Neural progenitor cell (in vitro differentiated cells): ENCODE results near the gene LIMS2. TPM values are rescaled to one million over a fixed set of nuclear protein-coding genes. Genes with fewer than 3 reads are reported as not detected.

Source experiments
- DNase-seq: peaks from one replicate; pipeline ENCODE4 v3.0.0-alpha.2; 2016; ENCODE audit warnings: low spot score
- H2AFZ ChIP-seq: fragments of 200-600 bp; sonication (generic); replicated peaks from 2 replicates; pipeline ENCODE4 v1.6.1; 2016; ENCODE audit warnings: antibody characterized with exemption
- H3F3A ChIP-seq: fragments of 200-600 bp; sonication (generic); 2 replicates; pipeline ENCODE4 v1.6.1; 2016; ENCODE audit warnings: antibody characterized with exemption, low read depth
- H3K27ac ChIP-seq: fragments of 200-600 bp; sonication (generic); 2 replicates; pipeline ENCODE4 v1.5.1; 2016; ENCODE audit warnings: mild to moderate bottlenecking
- H3K27me3 ChIP-seq: fragments of 200-600 bp; sonication (generic); 2 replicates; pipeline ENCODE4 v1.6.1; 2016; ENCODE audit warnings: mild to moderate bottlenecking, moderate library complexity
- H3K36me3 ChIP-seq: fragments of 200-600 bp; sonication (generic); 2 replicates; pipeline ENCODE4 v1.5.1; 2016
- H3K4me1 ChIP-seq: fragments of 200-600 bp; sonication (generic); 2 replicates; pipeline ENCODE4 v1.6.1; 2016; ENCODE audit warnings: mixed run types
- H3K4me2 ChIP-seq: fragments of 200-600 bp; sonication (generic); 2 replicates; pipeline ENCODE4 v1.6.1; 2016
- H3K4me3 ChIP-seq: fragments of 200-600 bp; sonication (generic); 2 replicates; pipeline ENCODE4 v1.5.1; 2016
- H3K79me2 ChIP-seq: fragments of 200-600 bp; sonication (generic); 2 replicates; pipeline ENCODE4 v1.6.1; 2016; ENCODE audit warnings: low read depth
- H3K9ac ChIP-seq: fragments of 200-600 bp; sonication (generic); 2 replicates; pipeline ENCODE4 v1.6.1; 2016
- H3K9me3 ChIP-seq: fragments of 200-600 bp; sonication (generic); 2 replicates; pipeline ENCODE4 v1.5.1; 2016; ENCODE audit warnings: low read depth
- H4K20me1 ChIP-seq: fragments of 200-600 bp; sonication (generic); 2 replicates; pipeline ENCODE4 v1.6.1; 2016; ENCODE audit warnings: low read depth
- H3K27ac Mint-ChIP-seq: 3 replicates; pipeline ENCODE4 v1.8.0; 2021; ENCODE audit warnings: mixed read lengths
- H3K27me3 Mint-ChIP-seq: 2 replicates; pipeline ENCODE4 v1.8.0; 2022; ENCODE audit warnings: low read depth, mild to moderate bottlenecking, inconsistent platforms, moderate library complexity, mixed read lengths; ENCODE audit not compliant: insufficient read depth
- H3K36me3 Mint-ChIP-seq: 3 replicates; pipeline ENCODE4 v1.8.0; 2021; ENCODE audit warnings: mixed read lengths
- H3K4me1 Mint-ChIP-seq: 3 replicates; pipeline ENCODE4 v1.8.0; 2021; ENCODE audit warnings: mixed read lengths
- H3K4me3 Mint-ChIP-seq: 3 replicates; pipeline ENCODE4 v1.8.0; 2021; ENCODE audit warnings: mild to moderate bottlenecking, moderate library complexity, mixed read lengths
- H3K9me3 Mint-ChIP-seq: 3 replicates; pipeline ENCODE4 v1.8.0; 2020; ENCODE audit warnings: mixed read lengths
- CTCF ChIP-seq: fragments of 200-600 bp; sonication (generic); IDR thresholded peaks from 2 replicates; pipeline ENCODE4 v1.5.1; 2017; ENCODE audit warnings: antibody characterized with exemption, mild to moderate bottlenecking
- EZH2 ChIP-seq: fragments of 200-600 bp; sonication (generic); IDR thresholded peaks from 2 replicates; pipeline ENCODE4 v1.6.1; 2017; ENCODE audit warnings: antibody characterized with exemption, mild to moderate bottlenecking, moderate library complexity
- EZH2phosphoT487 ChIP-seq: fragments of 200-600 bp; sonication (generic); IDR thresholded peaks from 2 replicates; pipeline ENCODE4 v1.6.1; 2017; ENCODE audit warnings: antibody characterized with exemption
- total RNA-seq: library from RNA; depleted of rRNA; stranded (reverse); fragments of >200 nt; gene quantifications from 2 replicates; pipeline ENCODE4 v1.2.3, GENCODE V29; 2015; ENCODE audit warnings: low replicate concordance

Gene LIMS2
- total RNA-seq, 1 donor from 2014 or later = not detected

DNA sequence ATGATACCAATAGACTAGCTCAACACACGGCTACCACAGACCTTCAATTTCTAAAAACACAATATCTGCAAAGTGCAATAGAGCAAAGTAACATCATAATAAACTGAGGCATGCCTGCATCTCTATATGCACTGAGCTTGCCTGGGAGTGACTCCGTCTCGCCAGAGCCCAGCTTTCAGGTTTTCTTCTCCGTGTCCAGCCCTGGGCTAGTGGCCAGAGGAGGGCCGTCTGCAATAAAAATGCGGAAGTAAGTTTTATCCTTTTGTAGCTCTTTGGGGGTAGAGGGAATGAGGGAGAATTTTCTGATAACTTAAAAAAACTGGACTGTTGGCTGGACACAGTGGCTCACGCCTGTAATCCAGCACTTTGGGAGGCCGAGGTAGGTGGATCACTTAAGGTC is 70.3 kb downstream of the LIMS2 start:
- Histone ChIP-seq H4K20me1 (no peaks in the 10 kb centered on the region), H3K27ac (no peak overlapping the region), H3K4me3 (no peak overlapping the region), H3K4me1 (no peaks in the 10 kb centered on the region), H3K9me3 (no peaks in the 10 kb centered on the region), H2AFZ (no peak overlapping the region), H3K4me2 (no peak overlapping the region), H3K9ac (no peak overlapping the region), H3F3A (no peaks in the 10 kb centered on the region), H3K36me3 (no peaks in the 10 kb centered on the region), H3K79me2 (no peaks in the 10 kb centered on the region), H3K27me3 (no peaks in the 10 kb centered on the region)
- H3K27me3 Mint-ChIP-seq = no peaks in the 10 kb centered on the region
- no peak overlapping the region for H3K4me3 Mint-ChIP-seq
- DNase-seq = no peak
- H3K27ac Mint-ChIP-seq = no peak overlapping the region
- H3K4me1 Mint-ChIP-seq = no peaks in the 10 kb centered on the region
- peaks cover 3% of the 10 kb centered on the region for H3K36me3 Mint-ChIP-seq
- H3K9me3 Mint-ChIP-seq = peaks cover 7% of the 10 kb centered on the region
- TF ChIP-seq EZH2phosphoT487 = no peak

- no peak for DNase-seq
- Histone ChIP-seq H3K27me3 (no peaks in the 10 kb centered on the region), H3K36me3 (no peaks in the 10 kb centered on the region), H3K27ac (no peak overlapping the region), H3F3A (no peaks in the 10 kb centered on the region), H4K20me1 (no peaks in the 10 kb centered on the region), H3K4me1 (no peaks in the 10 kb centered on the region), H3K4me2 (no peak overlapping the region), H3K9me3 (no peaks in the 10 kb centered on the region), H2AFZ (no peak overlapping the region), H3K9ac (no peak overlapping the region), H3K4me3 (no peak overlapping the region), H3K79me2 (no peaks in the 10 kb centered on the region)
- H3K36me3 Mint-ChIP-seq = peaks cover 5% of the 10 kb centered on the region
- peaks cover 4% of the 10 kb centered on the region for H3K27me3 Mint-ChIP-seq
- no peak overlapping the region for H3K27ac Mint-ChIP-seq
- H3K4me3 Mint-ChIP-seq = no peak overlapping the region
- no peaks in the 10 kb centered on the region for H3K4me1 Mint-ChIP-seq
- no peak for TF ChIP-seq CTCF
- no peak for TF ChIP-seq EZH2phosphoT487
- TF ChIP-seq EZH2 = no peak
- peaks cover 7% of the 10 kb centered on the region for H3K9me3 Mint-ChIP-seq
Observed at GRCh38 chr2:127599211-127599610, 76.1 kb downstream of the LIMS2 start.

DNA sequence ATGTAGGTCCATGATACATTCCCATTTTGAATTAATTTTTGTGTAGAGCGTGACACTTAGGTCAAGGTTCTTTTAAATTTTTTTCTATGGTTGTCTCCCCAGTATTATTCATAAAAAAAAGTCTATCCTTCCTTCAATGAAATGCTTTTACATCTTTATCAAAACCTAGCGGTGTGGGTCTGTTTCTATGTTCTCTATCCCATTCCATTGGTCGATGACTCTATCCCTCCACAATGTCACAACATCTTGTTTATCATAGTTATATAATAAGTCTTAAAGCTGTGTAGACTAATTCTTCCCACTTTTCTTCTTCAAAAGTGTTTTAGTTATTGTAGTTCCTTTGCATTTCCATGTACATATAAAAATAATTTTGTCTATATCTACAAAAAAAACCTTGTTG is 76.6 kb downstream of the LIMS2 start:
- H3K27ac Mint-ChIP-seq = no peak overlapping the region
- peaks cover 7% of the 10 kb centered on the region for H3K9me3 Mint-ChIP-seq
- no peaks in the 10 kb centered on the region for H3K4me1 Mint-ChIP-seq
- no peak for DNase-seq
- peaks cover 4% of the 10 kb centered on the region for H3K27me3 Mint-ChIP-seq
- TF ChIP-seq EZH2 (no peak), EZH2phosphoT487 (no peak), CTCF (no peak)
- peaks cover 5% of the 10 kb centered on the region for H3K36me3 Mint-ChIP-seq
- H2AFZ ChIP-seq = no peak overlapping the region
- H3K4me3 ChIP-seq = no peak overlapping the region
- no peak overlapping the region for H3K4me3 Mint-ChIP-seq
- H4K20me1 ChIP-seq = no peaks in the 10 kb centered on the region
- H3K4me2 ChIP-seq = no peak overlapping the region
- no peaks in the 10 kb centered on the region for H3K79me2 ChIP-seq
- H3F3A ChIP-seq = no peaks in the 10 kb centered on the region
- no peaks in the 10 kb centered on the region for H3K4me1 ChIP-seq
- no peaks in the 10 kb centered on the region for H3K27me3 ChIP-seq
- H3K9ac ChIP-seq = no peak overlapping the region
- H3K36me3 ChIP-seq = no peaks in the 10 kb centered on the region
- no peaks in the 10 kb centered on the region for H3K9me3 ChIP-seq
- no peak overlapping the region for H3K27ac ChIP-seq

GRCh38 chr2:127597984-127598380 is 77.3 kb downstream of the LIMS2 start:
- Histone ChIP-seq H3K9ac (no peak overlapping the region), H3K79me2 (no peaks in the 10 kb centered on the region), H3K4me2 (no peak overlapping the region), H3F3A (no peaks in the 10 kb centered on the region), H3K27me3 (no peaks in the 10 kb centered on the region), H3K9me3 (no peaks in the 10 kb centered on the region), H4K20me1 (no peaks in the 10 kb centered on the region), H3K27ac (no peak overlapping the region), H2AFZ (no peak overlapping the region), H3K4me3 (no peak overlapping the region), H3K4me1 (no peaks in the 10 kb centered on the region), H3K36me3 (no peaks in the 10 kb centered on the region)
- Mint-ChIP-seq H3K4me3 (no peak overlapping the region), H3K9me3 (peaks cover 3% of the 10 kb centered on the region), H3K27ac (no peak overlapping the region), H3K27me3 (peaks cover 4% of the 10 kb centered on the region), H3K36me3 (peaks cover 2% of the 10 kb centered on the region), H3K4me1 (no peaks in the 10 kb centered on the region)
- no peak for DNase-seq
- TF ChIP-seq EZH2phosphoT487 = no peak
- TF ChIP-seq CTCF = no peak
- no peak for TF ChIP-seq EZH2
